CD4-positive, alpha-beta T cell treated with Interleukin-6 for 4 hours (primary cell): Measurements from ENCODE around the gene PLIN5.
A peak's percentile ranks its signal among the peaks of the same experiment; 100 is the strongest.

Experiments used
- DNase-seq: peaks from one replicate; pipeline ENCODE4 v3.0.0-alpha.2; 2020; ENCODE audit warnings: mixed read lengths

Gene PLIN5, protein sequence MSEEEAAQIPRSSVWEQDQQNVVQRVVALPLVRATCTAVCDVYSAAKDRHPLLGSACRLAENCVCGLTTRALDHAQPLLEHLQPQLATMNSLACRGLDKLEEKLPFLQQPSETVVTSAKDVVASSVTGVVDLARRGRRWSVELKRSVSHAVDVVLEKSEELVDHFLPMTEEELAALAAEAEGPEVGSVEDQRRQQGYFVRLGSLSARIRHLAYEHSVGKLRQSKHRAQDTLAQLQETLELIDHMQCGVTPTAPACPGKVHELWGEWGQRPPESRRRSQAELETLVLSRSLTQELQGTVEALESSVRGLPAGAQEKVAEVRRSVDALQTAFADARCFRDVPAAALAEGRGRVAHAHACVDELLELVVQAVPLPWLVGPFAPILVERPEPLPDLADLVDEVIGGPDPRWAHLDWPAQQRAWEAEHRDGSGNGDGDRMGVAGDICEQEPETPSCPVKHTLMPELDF

GRCh38 chr19:4534836-4535658 is at the start of gene PLIN5:
Gene PLIN5, minus strand, starts transcription at chr19:4535224. Its CDS starts 1,150 bp downstream, at chr19:4534074.
- peak; percentile 52 for DNase-seq

DNA sequence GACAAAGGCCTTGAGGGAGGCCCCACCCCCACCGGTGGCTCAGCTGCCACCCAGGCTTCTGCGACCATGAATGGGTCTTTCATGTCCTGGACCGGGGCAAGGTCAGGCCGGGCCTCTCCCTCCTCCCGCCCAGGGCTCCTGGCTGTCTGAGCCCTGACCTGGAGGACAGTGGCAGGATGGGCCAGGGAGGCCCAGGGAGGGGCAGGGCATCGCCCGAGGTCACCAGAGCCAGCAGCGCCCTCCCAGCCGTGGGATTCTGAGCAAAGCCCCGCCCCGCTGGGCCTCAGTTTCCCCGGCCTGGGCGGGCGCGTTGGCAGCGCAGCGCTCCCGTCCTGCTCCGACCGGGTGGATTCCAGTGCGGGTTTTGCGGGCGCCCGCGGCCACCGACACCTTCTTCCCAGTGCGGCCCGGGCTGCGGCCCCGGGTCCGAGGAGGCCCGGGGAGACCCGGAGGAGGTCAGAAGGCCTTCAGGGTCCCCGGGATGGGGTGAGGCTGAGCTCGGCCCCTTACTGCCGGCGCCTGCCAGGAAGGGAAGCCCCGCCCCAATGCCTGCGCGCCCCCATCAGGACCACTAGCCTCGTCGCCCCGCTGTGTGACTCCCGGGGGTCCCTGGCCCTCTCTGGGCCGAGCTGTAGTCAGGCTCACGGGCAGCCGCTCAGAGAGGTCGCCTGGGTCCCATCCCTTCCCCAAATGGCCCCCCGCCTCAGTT is 49.1 kb upstream of the PLIN5 start:
- DNase-seq: no peak

GRCh38 chr19:4582980-4583842 is 48.2 kb upstream of the PLIN5 start:
- DNase-seq: no peak

DNA sequence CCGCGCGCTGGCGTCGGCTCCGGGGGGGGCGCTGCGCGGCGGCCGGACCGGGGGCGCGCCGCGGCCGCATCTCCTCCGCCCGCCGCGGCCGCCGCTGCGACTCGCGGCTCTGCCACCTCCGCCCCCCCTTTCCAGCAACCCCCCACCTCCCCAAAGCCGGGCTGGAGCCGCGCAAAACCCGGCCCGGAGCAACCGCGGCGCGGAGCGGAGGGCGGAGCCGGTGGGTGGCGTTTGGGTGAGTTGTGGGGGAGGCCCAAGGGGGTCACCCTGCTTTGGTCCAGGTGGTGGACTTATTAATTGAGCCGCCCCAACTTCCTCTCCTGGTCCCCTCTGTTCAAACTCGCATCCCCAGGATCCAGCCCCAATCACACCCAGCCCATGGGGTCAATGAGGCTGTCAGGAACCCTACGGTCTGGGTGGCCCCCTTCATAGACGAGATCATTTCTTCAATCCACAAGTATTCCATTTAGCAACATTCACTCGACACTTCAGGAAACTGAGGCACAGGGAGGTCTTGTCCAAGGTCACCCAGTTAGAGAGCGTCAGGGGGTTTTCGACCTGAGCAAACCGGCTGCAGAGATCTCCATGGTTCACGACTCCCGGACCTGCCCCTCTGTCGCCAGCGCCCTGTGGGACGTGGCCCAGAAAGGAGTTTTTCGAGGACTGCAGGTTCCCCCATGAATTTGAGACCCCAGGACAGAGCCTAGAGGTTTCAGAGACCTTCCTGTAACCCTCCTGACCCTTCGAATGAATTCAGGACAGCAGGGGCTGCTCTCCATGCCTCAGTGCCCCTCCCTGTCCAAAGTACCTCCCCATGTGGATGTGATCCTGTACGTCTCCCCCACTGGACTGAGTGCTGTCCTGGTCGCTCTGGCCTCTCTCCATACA is 46.9 kb upstream of the PLIN5 start:
- no peak for DNase-seq

DNA sequence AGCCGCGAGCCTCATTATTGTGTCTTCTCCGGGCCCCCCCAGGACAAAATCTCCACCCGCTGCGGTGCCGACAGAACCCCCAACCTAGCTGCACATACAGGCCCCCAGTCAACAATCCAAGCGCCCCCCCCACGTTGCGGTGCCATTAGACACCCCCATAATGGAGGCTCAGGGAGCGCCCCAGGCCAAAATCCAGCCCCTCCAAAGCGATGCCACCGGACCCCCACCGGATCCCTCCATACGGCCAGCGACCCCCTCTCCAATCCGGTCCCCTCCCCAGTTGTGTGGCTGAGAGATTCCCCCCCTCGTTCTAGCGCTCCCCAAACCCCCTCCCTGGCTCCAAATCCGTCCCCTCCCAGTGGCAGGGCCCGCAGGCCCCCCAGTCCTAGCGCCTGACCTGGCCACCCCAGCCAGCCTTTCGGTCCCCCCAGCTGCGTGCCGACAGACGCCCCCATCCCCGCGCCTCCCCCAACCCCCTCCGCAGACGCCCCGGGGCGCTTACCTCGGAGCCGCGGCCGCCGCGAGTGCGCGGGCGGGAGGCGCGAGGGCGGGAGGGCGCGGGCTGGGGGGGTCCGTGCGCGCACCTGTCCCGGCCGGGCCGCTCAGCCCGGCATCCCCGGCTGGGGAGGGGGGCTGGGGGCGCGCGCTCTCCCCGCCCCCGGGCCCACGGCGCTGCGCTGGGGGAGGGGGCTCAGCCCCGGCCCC is 46.1 kb upstream of the PLIN5 start:
- DNase-seq: no peak

GRCh38 chr19:4580021-4580901 is 45.2 kb upstream of the PLIN5 start:
- DNase-seq: no peak

DNA sequence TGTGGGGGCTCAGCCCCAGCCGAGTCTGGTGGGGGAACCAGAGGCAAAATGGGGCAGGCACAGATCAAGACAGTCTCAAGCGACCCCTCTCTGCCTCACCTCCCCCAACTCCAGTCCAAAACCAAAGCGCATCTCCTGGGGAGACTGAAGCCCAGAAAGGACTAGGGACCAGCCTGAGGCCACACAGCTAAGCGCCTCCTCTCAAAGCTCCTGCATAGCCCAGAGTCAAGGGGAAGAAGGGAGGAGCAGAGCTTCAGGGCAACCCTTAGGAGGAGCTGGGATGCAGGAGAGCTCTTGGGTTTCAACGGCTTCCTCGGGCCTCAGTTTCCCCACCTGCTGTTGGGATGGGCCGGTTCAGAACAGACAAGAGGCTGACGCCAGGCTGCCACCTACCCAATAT is 44.4 kb upstream of the PLIN5 start:
- DNase-seq: no peak

- no peak for DNase-seq
Observed at GRCh38 chr19:4578552-4579248, 43.7 kb upstream of the PLIN5 start.

- no peak for DNase-seq
Observed at GRCh38 chr19:4577020-4577782, 42.2 kb upstream of the PLIN5 start.

GRCh38 chr19:4576016-4576933 is 41.3 kb upstream of the PLIN5 start:
- peak; percentile 75 for DNase-seq

- no peak for DNase-seq
Observed at GRCh38 chr19:4575267-4576015, 40.4 kb upstream of the PLIN5 start.

DNA sequence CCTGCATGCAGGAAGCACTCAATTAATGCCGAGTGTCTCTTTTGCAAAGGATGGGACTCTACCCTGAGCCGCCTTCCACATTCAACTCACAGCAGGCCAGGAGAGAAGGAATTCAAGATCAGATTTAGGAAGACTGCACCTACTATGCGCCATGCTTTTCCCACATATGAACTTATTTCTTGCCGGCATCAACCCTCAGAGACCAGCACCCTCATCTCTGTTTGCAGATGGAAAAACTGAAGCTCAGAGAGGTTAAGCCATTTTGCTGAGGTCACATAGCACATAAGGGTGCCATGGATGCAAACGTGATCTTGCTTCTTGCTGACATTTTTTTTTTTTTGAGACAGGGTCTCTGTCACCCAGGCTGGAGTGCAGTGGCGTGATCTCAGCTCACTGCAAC is 38.7 kb upstream of the PLIN5 start:
- DNase-seq: no peak

DNA sequence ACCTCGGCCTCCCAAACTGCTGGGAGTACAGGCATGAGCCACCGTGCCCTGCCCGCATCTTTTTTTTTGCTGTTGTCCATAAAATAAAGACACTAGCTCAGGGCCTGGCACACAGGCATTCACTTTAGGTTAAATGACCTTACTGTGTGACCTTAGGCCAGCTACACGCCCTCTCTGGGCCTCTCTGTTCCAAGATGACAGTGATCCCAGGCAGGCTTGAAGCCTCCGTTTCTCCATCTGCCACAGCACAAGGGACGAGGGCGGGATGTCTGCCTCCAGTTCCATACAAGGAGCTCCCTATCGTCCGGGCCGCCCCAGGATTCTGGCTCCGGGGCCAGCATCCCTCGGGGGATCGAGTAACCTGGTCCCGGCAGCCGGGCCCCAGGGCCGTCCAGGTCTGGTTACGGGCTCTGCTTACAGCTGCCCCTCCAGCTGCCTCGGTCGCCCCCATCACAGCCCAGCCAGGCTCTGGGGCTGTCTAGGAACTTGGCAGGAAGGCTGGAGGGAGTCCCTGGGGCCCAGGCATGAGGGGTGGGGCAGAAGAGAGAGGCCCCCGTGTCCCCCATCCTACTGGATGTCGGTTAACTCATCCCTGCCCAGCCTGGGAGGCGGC is 36.4 kb upstream of the PLIN5 start:
- no peak for DNase-seq

DNA sequence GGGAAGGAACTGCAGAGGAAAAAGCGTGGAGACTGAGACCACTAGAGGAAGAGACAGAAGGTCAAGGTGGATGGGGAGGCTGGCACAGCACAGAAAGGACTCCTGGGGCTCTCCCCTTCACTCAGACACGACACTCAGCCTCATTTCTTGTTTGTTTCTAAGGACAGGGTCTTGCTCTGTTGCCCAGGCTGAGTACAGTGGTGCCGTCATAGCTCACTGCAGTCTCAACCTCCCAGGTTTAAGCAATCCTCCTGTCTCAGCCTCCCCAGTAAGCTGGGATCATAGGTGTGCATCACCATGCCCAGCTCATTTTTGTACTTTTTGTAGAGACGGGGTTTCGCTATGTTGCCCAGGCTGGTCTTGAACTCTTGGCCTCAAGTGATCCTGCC is 35.9 kb upstream of the PLIN5 start:
- no peak for DNase-seq

GRCh38 chr19:4570402-4570801 is 35.4 kb upstream of the PLIN5 start:
- DNase-seq: no peak

GRCh38 chr19:4568886-4569285 is 33.9 kb upstream of the PLIN5 start:
- no peak for DNase-seq
